ENCODE results near the gene CARD8. TPM values are rescaled to one million over a fixed set of nuclear protein-coding genes. Genes with fewer than 3 reads are reported as not detected.
"Not testable (repeated sequence)": the region's sequence is repeated elsewhere in the genome, so short reads cannot be mapped to it uniquely, and the experiment has no call there.

The CARD8 gene
- polyA plus RNA-seq, 3 donors: 52.5 to 62.7 (median 59.6) TPM

- DNase-seq: peak; percentile 71
Observed at GRCh38 chr19:48271531-48272151, 15.9 kb upstream of the CARD8 start.

- DNase-seq: not testable (repeated sequence)
Observed at GRCh38 chr19:48269617-48270026, 13.9 kb upstream of the CARD8 start.

- not testable (repeated sequence) for DNase-seq
Observed at GRCh38 chr19:48265326-48265725, 9.6 kb upstream of the CARD8 start.

GRCh38 chr19:48260359-48260714 lies 4.6 kb upstream of the CARD8 start:
- DNase-seq: not testable (repeated sequence)

- DNase-seq: not testable (repeated sequence)
Observed at GRCh38 chr19:48258992-48259391, 3.3 kb upstream of the CARD8 start.

- no peak for DNase-seq
Observed at GRCh38 chr19:48258350-48258749, 2.6 kb upstream of the CARD8 start.

- DNase-seq: no peak
Observed at GRCh38 chr19:48254529-48254970, 1.2 kb downstream of the CARD8 start.

GRCh38 chr19:48253999-48254398 lies 1.7 kb downstream of the CARD8 start:
- no peak for DNase-seq

GRCh38 chr19:48252609-48253008 lies 3.1 kb downstream of the CARD8 start:
- no peak for DNase-seq

- no peak for DNase-seq
Observed at GRCh38 chr19:48250290-48251025, 5.3 kb downstream of the CARD8 start.

GRCh38 chr19:48249502-48250014 lies 6.2 kb downstream of the CARD8 start:
- no peak for DNase-seq

GRCh38 chr19:48248081-48248833 lies 7.5 kb downstream of the CARD8 start:
- DNase-seq: no peak

- no peak for DNase-seq
Observed at GRCh38 chr19:48247212-48247611, 8.5 kb downstream of the CARD8 start.

GRCh38 chr19:48246101-48246500 lies 9.6 kb downstream of the CARD8 start:
- no peak for DNase-seq

GRCh38 chr19:48244281-48244680 lies 11.4 kb downstream of the CARD8 start:
- no peak for DNase-seq

GRCh38 chr19:48241771-48242170 lies 13.9 kb downstream of the CARD8 start:
- DNase-seq: not testable (repeated sequence)

- no peak for DNase-seq
Observed at GRCh38 chr19:48239582-48240141, 16.1 kb downstream of the CARD8 start.

- DNase-seq: no peak
Observed at GRCh38 chr19:48239120-48239519, 16.6 kb downstream of the CARD8 start.

GRCh38 chr19:48237057-48237456 lies 18.7 kb downstream of the CARD8 start:
- no peak for DNase-seq

GRCh38 chr19:48230555-48231129 lies 25.1 kb downstream of the CARD8 start:
- DNase-seq: no peak

- DNase-seq: no peak
Observed at GRCh38 chr19:48221628-48222027, 34.1 kb downstream of the CARD8 start.

- DNase-seq: not testable (repeated sequence)
Observed at GRCh38 chr19:48220784-48221183, 34.9 kb downstream of the CARD8 start.

All from renal pelvis (tissue), 4 donors.